ENCODE data around the gene UBTD1. TPM values are rescaled to one million over a fixed set of nuclear protein-coding genes. Genes with fewer than 3 reads are reported as not detected.

Gene UBTD1
- polyA plus RNA-seq, 3 donors = 17.2 to 20.0 (median 19.0) TPM

DNA sequence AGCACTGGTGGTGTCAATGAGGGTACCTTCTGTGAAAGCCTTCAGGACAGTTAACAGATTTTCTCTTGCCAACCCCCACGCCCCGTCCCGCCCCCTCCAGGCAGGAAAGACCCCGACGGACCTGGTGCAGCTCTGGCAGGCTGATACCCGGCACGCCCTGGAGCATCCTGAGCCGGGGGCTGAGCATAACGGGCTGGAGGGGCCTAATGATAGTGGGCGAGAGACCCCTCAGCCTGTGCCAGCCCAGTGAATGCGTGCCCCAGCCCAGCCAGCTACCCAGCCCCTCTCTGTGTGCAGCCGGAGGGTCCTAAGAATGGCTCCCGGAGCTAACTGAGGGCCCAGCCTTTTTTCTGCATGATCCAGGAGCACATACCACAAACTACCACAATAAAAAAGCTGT, 84.8 kb downstream of the UBTD1 start:
- H3K79me2 ChIP-seq (ENCODE audit: insufficient read depth, low read length) = no peaks in the 10 kb centered on the region
- Mint-ChIP-seq H3K36me3 (no peaks in the 10 kb centered on the region), H3K27me3 (ENCODE audit: low read depth in 3 of 3) (peaks cover 2 to 8% (median 8%) of the 10 kb centered on the region in 3 donors), H3K9me3 (no peaks in the 10 kb centered on the region), H3K27ac (no peak overlapping the region), H3K4me1 (no peaks in the 10 kb centered on the region), H3K4me3 (no peak overlapping the region)
- H4K20me1 ChIP-seq (ENCODE audit: insufficient read depth, low read length) = no peaks in the 10 kb centered on the region
- no peak overlapping the region for H3K4me2 ChIP-seq (replicated peaks; ENCODE audit: extremely low read depth, low read length, poor library complexity, severe bottlenecking)
- WGBS (ENCODE audit: insufficient coverage) = 94% methylated on average over 12 of the region's 13 CpGs
- TF ChIP-seq, protein P1, sequence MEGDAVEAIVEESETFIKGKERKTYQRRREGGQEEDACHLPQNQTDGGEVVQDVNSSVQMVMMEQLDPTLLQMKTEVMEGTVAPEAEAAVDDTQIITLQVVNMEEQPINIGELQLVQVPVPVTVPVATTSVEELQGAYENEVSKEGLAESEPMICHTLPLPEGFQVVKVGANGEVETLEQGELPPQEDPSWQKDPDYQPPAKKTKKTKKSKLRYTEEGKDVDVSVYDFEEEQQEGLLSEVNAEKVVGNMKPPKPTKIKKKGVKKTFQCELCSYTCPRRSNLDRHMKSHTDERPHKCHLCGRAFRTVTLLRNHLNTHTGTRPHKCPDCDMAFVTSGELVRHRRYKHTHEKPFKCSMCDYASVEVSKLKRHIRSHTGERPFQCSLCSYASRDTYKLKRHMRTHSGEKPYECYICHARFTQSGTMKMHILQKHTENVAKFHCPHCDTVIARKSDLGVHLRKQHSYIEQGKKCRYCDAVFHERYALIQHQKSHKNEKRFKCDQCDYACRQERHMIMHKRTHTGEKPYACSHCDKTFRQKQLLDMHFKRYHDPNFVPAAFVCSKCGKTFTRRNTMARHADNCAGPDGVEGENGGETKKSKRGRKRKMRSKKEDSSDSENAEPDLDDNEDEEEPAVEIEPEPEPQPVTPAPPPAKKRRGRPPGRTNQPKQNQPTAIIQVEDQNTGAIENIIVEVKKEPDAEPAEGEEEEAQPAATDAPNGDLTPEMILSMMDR (IDR thresholded peaks at IDR 0.05) = no peak
- no peaks in the 10 kb centered on the region for H3K36me3 ChIP-seq (replicated peaks in 1 of 2; ENCODE audit: control insufficient read depth in 1 of 2, insufficient read depth in 2 of 2, low read length in 2 of 2)
- H3K9ac ChIP-seq (ENCODE audit: insufficient read depth, low read length, poor library complexity, severe bottlenecking) = no peak overlapping the region
- no peak overlapping the region for H3K4me3 ChIP-seq (replicated peaks in 1 of 3; ENCODE audit: low read depth in 2 of 3, low read length in 3 of 3)
- H2AFZ ChIP-seq (ENCODE audit: insufficient read depth, low read depth, low read length, poor library complexity, severe bottlenecking) = peak overlapping the region; percentile 24
- DNase-seq = no peak
- peaks cover 0 to 3% of the 10 kb centered on the region in 2 donors for H3K27me3 ChIP-seq (ENCODE audit: control insufficient read depth in 2 of 2, insufficient read depth in 2 of 2, low read length in 2 of 2)
- no peaks in the 10 kb centered on the region for H3K9me3 ChIP-seq (replicated peaks in 1 of 2; ENCODE audit: control insufficient read depth in 1 of 2, insufficient read depth in 1 of 2, low read length in 2 of 2)
- H3K4me1 ChIP-seq (ENCODE audit: control insufficient read depth in 1 of 2, insufficient read depth in 2 of 2, low read length in 2 of 2) = no peaks in the 10 kb centered on the region
- intact Hi-C loops (cut with micrococcal nuclease) = no loop called here
- H3K27ac ChIP-seq (ENCODE audit: low read depth in 1 of 2, low read length in 2 of 2) = no peak overlapping the region

DNA sequence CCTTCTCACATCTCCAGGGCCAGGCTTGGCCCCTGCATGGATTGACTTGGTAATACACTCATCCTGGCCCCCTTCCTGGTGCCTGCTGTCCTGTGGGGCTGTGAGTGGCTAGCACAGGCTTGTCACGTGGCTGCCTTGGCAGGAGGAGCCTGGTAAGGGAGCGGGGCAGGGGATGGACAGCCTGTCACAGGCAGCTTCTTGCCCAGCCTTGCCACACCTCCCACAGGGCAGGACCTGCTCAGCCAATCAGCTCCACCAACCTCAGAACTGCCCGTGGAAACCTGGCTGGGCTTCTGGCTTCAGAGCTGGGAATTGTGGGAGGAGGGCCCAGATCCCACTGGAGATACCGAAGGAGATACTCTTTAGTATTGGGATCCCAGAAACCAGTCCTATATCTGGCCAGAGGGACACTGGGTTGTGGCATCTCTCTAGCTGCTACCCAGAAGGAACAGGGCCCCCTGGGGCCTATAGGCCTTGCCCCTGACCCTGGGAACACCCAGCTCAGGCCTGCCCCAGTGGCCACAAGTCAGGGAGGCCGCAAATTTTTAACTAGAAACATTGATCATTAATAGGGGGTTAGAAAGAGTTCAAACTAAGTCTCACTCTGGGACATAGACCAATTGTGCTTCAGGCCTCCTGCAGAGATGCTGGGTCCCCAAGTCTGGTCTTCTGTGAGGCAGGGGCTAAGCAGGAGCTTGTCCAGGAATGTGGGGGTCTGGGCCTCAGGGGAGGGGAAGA, 85.5 kb downstream of the UBTD1 start, which contains the start of gene HOGA1:
HOGA1 (plus strand) TSS at position 330 of the 738 bp plus-strand sequence; CDS start at position 645, 315 bp downstream.
- WGBS (ENCODE audit: insufficient coverage) = 91% methylated on average over 3 of the region's 5 CpGs

More for the DNA sequence above, 85.5 kb downstream of the UBTD1 start, which contains the start of gene HOGA1:
- Mint-ChIP-seq H3K9me3 (no peaks in the 10 kb centered on the region), H3K27me3 (ENCODE audit: low read depth in 3 of 3) (peaks cover 0 to 4% (median 2%) of the 10 kb centered on the region in 3 donors), H3K4me3 (no peak within 1 kb of the TSS), H3K27ac (peak within 1 kb of the TSS in 1 of 7 donors; percentile 59), H3K4me1 (no peaks in the 10 kb centered on the region), H3K36me3 (no peaks in the 10 kb centered on the region)
- no peak within 1 kb of the TSS for H3K9ac ChIP-seq (ENCODE audit: insufficient read depth, low read length, poor library complexity, severe bottlenecking)
- H4K20me1 ChIP-seq (ENCODE audit: insufficient read depth, low read length) = no peaks in the 10 kb centered on the region
- no peak for DNase-seq
- H3K27ac ChIP-seq (ENCODE audit: low read depth in 1 of 2, low read length in 2 of 2) = no peak within 1 kb of the TSS
- TF ChIP-seq, protein P1 (IDR thresholded peaks at IDR 0.05) = no peak
- no peak within 1 kb of the TSS for H3K4me3 ChIP-seq (replicated peaks in 1 of 3; ENCODE audit: low read depth in 2 of 3, low read length in 3 of 3)
- no peaks in the 10 kb centered on the region for H3K27me3 ChIP-seq (ENCODE audit: control insufficient read depth in 2 of 2, insufficient read depth in 2 of 2, low read length in 2 of 2)
- no peaks in the 10 kb centered on the region for H3K4me1 ChIP-seq (ENCODE audit: control insufficient read depth in 1 of 2, insufficient read depth in 2 of 2, low read length in 2 of 2)
- H3K9me3 ChIP-seq (replicated peaks in 1 of 2; ENCODE audit: control insufficient read depth in 1 of 2, insufficient read depth in 1 of 2, low read length in 2 of 2) = no peaks in the 10 kb centered on the region
- peak within 1 kb of the TSS; percentile 24 for H2AFZ ChIP-seq (ENCODE audit: insufficient read depth, low read depth, low read length, poor library complexity, severe bottlenecking)
- H3K79me2 ChIP-seq (ENCODE audit: insufficient read depth, low read length) = no peaks in the 10 kb centered on the region
- intact Hi-C loops (cut with micrococcal nuclease) = no loop called here
- H3K36me3 ChIP-seq (replicated peaks in 1 of 2; ENCODE audit: control insufficient read depth in 1 of 2, insufficient read depth in 2 of 2, low read length in 2 of 2) = no peaks in the 10 kb centered on the region
- no peak within 1 kb of the TSS for H3K4me2 ChIP-seq (replicated peaks; ENCODE audit: extremely low read depth, low read length, poor library complexity, severe bottlenecking)
